Endodermal cell (in vitro differentiated cells): ENCODE measurements around the gene QPCT. TPM values are rescaled to one million over a fixed set of nuclear protein-coding genes. Genes with fewer than 3 reads are reported as not detected.

Experiments used
- DNase-seq: peaks from one replicate; pipeline ENCODE4 v3.0.0-alpha.2; 2017
- H3K27ac ChIP-seq: 2 replicates; pipeline ENCODE4 v1.5.1; 2013; ENCODE audit warnings: mild to moderate bottlenecking, low read depth, low read length, moderate library complexity
- H3K27me3 ChIP-seq: 2 replicates; pipeline ENCODE4 v1.6.1; 2013; ENCODE audit warnings: mild to moderate bottlenecking, low read length, moderate library complexity; ENCODE audit not compliant: insufficient read depth, control insufficient read depth, poor library complexity, severe bottlenecking
- H3K36me3 ChIP-seq: 2 replicates; pipeline ENCODE4 v1.7.0; 2013; ENCODE audit warnings: mild to moderate bottlenecking, low read length, moderate library complexity; ENCODE audit not compliant: control insufficient read depth, insufficient read depth
- H3K4me1 ChIP-seq: one replicate; pipeline ENCODE4 v1.7.0; 2013; ENCODE audit warnings: low read length; ENCODE audit not compliant: control insufficient read depth, insufficient read depth
- H3K4me3 ChIP-seq: 2 replicates; pipeline ENCODE4 v1.5.1; 2013; ENCODE audit warnings: mild to moderate bottlenecking, low read length, moderate library complexity
- H3K9ac ChIP-seq: 2 replicates; pipeline ENCODE4 v1.6.1; 2013; ENCODE audit warnings: mild to moderate bottlenecking, low read length, moderate library complexity; ENCODE audit not compliant: poor library complexity, severe bottlenecking; ENCODE audit errors: extremely low read depth
- H3K9me3 ChIP-seq: 2 replicates; pipeline ENCODE4 v1.6.1; 2013; ENCODE audit warnings: mild to moderate bottlenecking, low read length, moderate library complexity; ENCODE audit not compliant: control insufficient read depth
- H3K27ac Mint-ChIP-seq: 2 replicates; pipeline ENCODE4 v1.8.0; 2020; ENCODE audit warnings: mixed read lengths
- H3K27me3 Mint-ChIP-seq: 2 replicates; pipeline ENCODE4 v1.8.0; 2021; ENCODE audit warnings: mild to moderate bottlenecking, mixed read lengths; ENCODE audit not compliant: insufficient read depth
- H3K36me3 Mint-ChIP-seq: 2 replicates; pipeline ENCODE4 v1.8.0; 2020; ENCODE audit warnings: low read depth, mixed read lengths
- H3K4me1 Mint-ChIP-seq: 2 replicates; pipeline ENCODE4 v1.8.0; 2020; ENCODE audit warnings: mixed read lengths
- H3K4me3 Mint-ChIP-seq: 2 replicates; pipeline ENCODE4 v1.8.0; 2020; ENCODE audit warnings: mild to moderate bottlenecking, moderate library complexity, mixed read lengths
- H3K9me3 Mint-ChIP-seq: 2 replicates; pipeline ENCODE4 v1.8.0; 2020; ENCODE audit warnings: mild to moderate bottlenecking, mixed read lengths
- WGBS, 2 experiments: methylation state at CpG; one replicate each; pipeline versions ENCODE4 v1.1.5 to v1.1.7; 2013; ENCODE audit warnings: missing lambda C conversion rate in 2 of 2, mixed read lengths in 1 of 2; ENCODE audit not compliant: insufficient coverage in 1 of 2, insufficient read length in 1 of 2; 5-methylcytosine and 5-hydroxymethylcytosine counted together
- total RNA-seq, 2 donors: library from RNA; stranded (reverse); fragmentation: NEBNext Ultra II Directional in 1 of 2; extraction: Animal tissue kit (Norgen Biotek cat#: 25700) in 1 of 2; gene quantifications; 2 replicates in 1 of 2; 3 replicates in 1 of 2; pipeline ENCODE4 v1.2.1, GENCODE V29; 2021
- TF ChIP-seq, protein P1 (sequence below): fragments of 200-600 bp; sonication (generic); conservative IDR thresholded peaks from 2 replicates; pipeline ENCODE4 v1.5.0; 2021; ENCODE audit warnings: antibody characterized with exemption, mild to moderate bottlenecking

QPCT gene
- total RNA-seq, 2 donors from 2014 or later, result 15.9 to 17.7 TPM

DNA sequence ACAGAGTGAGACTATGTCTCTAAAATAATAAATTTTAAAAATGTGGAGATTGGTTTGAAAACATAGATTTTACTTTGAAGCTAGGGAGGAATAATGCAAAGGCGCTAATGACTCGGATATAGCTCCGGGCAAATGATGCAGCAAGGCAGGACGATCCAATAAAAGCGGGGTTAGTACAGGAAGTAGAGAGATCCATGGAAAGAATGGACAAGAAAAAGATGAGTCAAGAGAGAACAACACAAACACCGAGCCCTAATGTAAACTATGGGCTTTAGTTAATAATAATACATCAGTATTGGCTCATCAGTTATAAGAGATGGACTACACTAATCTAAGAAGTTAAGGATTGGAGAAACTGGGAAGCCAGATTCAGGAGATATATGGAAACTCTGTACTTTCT, 74.5 kb downstream of the QPCT start:
- Histone ChIP-seq H3K36me3 (no peaks in the 10 kb centered on the region), H3K27ac (no peak overlapping the region), H3K27me3 (no peaks in the 10 kb centered on the region), H3K4me3 (no peak overlapping the region), H3K9me3 (peaks cover 13% of the 10 kb centered on the region), H3K4me1 (peaks cover 4% of the 10 kb centered on the region), H3K9ac (no peak overlapping the region)
- Mint-ChIP-seq H3K4me3 (no peak overlapping the region), H3K36me3 (peaks cover 2% of the 10 kb centered on the region), H3K9me3 (peaks cover 4% of the 10 kb centered on the region), H3K27ac (no peak overlapping the region), H3K4me1 (peaks cover 19% of the 10 kb centered on the region), H3K27me3 (no peaks in the 10 kb centered on the region)
- TF ChIP-seq, protein P1, sequence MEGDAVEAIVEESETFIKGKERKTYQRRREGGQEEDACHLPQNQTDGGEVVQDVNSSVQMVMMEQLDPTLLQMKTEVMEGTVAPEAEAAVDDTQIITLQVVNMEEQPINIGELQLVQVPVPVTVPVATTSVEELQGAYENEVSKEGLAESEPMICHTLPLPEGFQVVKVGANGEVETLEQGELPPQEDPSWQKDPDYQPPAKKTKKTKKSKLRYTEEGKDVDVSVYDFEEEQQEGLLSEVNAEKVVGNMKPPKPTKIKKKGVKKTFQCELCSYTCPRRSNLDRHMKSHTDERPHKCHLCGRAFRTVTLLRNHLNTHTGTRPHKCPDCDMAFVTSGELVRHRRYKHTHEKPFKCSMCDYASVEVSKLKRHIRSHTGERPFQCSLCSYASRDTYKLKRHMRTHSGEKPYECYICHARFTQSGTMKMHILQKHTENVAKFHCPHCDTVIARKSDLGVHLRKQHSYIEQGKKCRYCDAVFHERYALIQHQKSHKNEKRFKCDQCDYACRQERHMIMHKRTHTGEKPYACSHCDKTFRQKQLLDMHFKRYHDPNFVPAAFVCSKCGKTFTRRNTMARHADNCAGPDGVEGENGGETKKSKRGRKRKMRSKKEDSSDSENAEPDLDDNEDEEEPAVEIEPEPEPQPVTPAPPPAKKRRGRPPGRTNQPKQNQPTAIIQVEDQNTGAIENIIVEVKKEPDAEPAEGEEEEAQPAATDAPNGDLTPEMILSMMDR, result no peak
- no peak for DNase-seq
- WGBS, 2 experiments, result 92 to 96% methylated on average over 2 to 5 of the region's 6 CpGs

DNA sequence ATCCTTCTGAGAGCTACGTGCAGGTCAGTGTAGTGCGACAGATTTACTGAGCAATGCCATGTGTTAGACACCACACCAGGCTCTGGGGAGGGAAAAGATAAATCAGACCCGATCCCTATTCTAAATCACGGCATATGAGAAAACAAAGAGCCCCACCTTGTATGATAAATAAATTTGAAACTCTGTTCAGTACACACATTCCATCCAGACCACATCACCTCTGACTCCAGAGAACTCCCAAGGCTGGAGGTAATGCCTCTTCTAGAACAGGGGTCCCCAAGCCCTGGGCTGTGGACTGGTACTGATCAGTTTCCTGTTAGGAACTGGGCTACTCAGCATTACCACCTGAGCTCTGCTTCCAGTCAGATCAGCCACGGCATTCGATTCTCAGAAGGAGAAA, 77.3 kb downstream of the QPCT start:
- Histone ChIP-seq H3K4me1 (peaks cover 10% of the 10 kb centered on the region), H3K9ac (no peak overlapping the region), H3K27ac (no peak overlapping the region), H3K4me3 (no peak overlapping the region), H3K27me3 (no peaks in the 10 kb centered on the region), H3K36me3 (no peaks in the 10 kb centered on the region), H3K9me3 (peaks cover 6% of the 10 kb centered on the region)
- H3K4me1 Mint-ChIP-seq, result peaks cover 10% of the 10 kb centered on the region
- TF ChIP-seq, protein P1, result no peak
- no peak overlapping the region for H3K27ac Mint-ChIP-seq
- H3K9me3 Mint-ChIP-seq, result peaks cover 1% of the 10 kb centered on the region
- H3K4me3 Mint-ChIP-seq, result no peak overlapping the region
- no peaks in the 10 kb centered on the region for H3K27me3 Mint-ChIP-seq
- WGBS, 2 experiments, result 96 to 97% methylated on average over 4 to 6 of the region's 6 CpGs
- no peak for DNase-seq
- no peaks in the 10 kb centered on the region for H3K36me3 Mint-ChIP-seq

DNA sequence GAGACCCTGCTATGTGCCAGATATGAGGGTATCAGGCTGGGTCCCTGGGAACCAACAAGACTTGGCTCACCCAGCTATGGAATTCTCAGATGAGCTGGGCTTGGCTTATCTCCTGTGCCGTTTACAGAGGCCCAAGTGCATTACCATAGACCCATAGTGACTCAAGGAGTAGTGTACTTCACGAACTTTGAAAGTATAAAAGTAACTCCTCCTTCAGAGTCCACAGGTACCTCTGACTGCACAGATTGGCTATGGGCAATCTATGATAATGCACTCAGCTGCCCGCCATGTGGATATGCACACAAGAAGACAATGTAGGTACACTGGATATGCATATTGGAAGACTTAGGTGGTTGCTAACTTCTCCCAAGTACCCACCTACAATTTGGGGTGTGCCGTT, 78.4 kb downstream of the QPCT start:
- no peaks in the 10 kb centered on the region for H3K36me3 Mint-ChIP-seq
- Histone ChIP-seq H3K9me3 (peaks cover 2% of the 10 kb centered on the region), H3K9ac (no peak overlapping the region), H3K4me3 (no peak overlapping the region), H3K36me3 (no peaks in the 10 kb centered on the region), H3K27ac (no peak overlapping the region), H3K4me1 (peaks cover 18% of the 10 kb centered on the region), H3K27me3 (no peaks in the 10 kb centered on the region)
- H3K4me3 Mint-ChIP-seq, result no peak overlapping the region
- WGBS, 2 experiments, result 81 to 94% methylated on average over 2 to 4 of the region's 4 CpGs
- H3K4me1 Mint-ChIP-seq, result peaks cover 21% of the 10 kb centered on the region
- no peak overlapping the region for H3K27ac Mint-ChIP-seq
- DNase-seq, result no peak
- no peaks in the 10 kb centered on the region for H3K9me3 Mint-ChIP-seq
- TF ChIP-seq, protein P1, result no peak
- no peaks in the 10 kb centered on the region for H3K27me3 Mint-ChIP-seq

Other genes starting within 250 kb of the QPCT start
- 10 to 100 TPM; 35.4 to 41.2 TPM for gene EIF2AK2, start 187.7 kb upstream of the QPCT start, total RNA-seq
- not detected for gene SULT6B1, start 156.0 kb upstream of the QPCT start, total RNA-seq
- 10 to 100 TPM in 1 of 2 donors, 1 to 10 TPM in 1; 4.4 to 11.8 TPM for gene CEBPZOS, start 148.1 kb upstream of the QPCT start, total RNA-seq
- 10 to 100 TPM; 66.9 to 80.5 TPM for gene CEBPZ, start 113.0 kb upstream of the QPCT start, total RNA-seq
- gene NDUFAF7, start 113.0 kb upstream of the QPCT start, total RNA-seq, result 10 to 100 TPM; 41.4 to 54.4 TPM
- gene PRKD3, start 19.8 kb upstream of the QPCT start, total RNA-seq, result 10 to 100 TPM; 94.4 to 95.0 TPM